ENCODE measurements around the gene TPD52L2.

Gene TPD52L2

GRCh38 chr20:63884506-63885263, 19.6 kb downstream of the TPD52L2 start:
- no peak for DNase-seq
- 94% methylated on average over 10 of the region's 21 CpGs for WGBS (ENCODE audit: insufficient coverage)
- Histone ChIP-seq H3K4me1 (ENCODE audit: control extremely low read depth in 1 of 4, control insufficient read depth in 4 of 4, insufficient read depth in 4 of 4, low read length in 3 of 4) (no peaks in the 10 kb centered on the region), H3K27me3 (replicated peaks in 2 of 5; ENCODE audit: control insufficient read depth in 4 of 5, insufficient read depth in 5 of 5, low read length in 4 of 5) (no peaks in the 10 kb centered on the region), H3K27ac (ENCODE audit: insufficient read depth in 1 of 2, low read depth in 1 of 2, low read length in 2 of 2, poor library complexity in 1 of 2, severe bottlenecking in 2 of 2) (no peak overlapping the region), H3K36me3 (ENCODE audit: control insufficient read depth in 4 of 4, insufficient read depth in 4 of 4, low read length in 3 of 4) (peaks cover 15 to 75% (median 55%) of the 10 kb centered on the region in 4 experiments), H3K9me3 (ENCODE audit: control extremely low read depth in 1 of 5, control insufficient read depth in 4 of 5, insufficient read depth in 2 of 5, low read depth in 1 of 5, low read length in 4 of 5) (no peaks in the 10 kb centered on the region), H3K4me3 (ENCODE audit: control insufficient read depth in 1 of 7, extremely low read depth in 1 of 7, insufficient read depth in 4 of 7, low read depth in 2 of 7, low read length in 6 of 7) (no peak overlapping the region)
- ChIA-PET POLR2A (no interaction called here), CTCF (interaction anchor here (0.6 to 1.7 kb wide), 2 partner anchors 13 to 158 kb away, joined by 3 read pairs; no protein-coding TSS in a partner anchor)

- ChIA-PET CTCF (interaction anchor here (0.6 kb wide), 1 partner anchor 158 kb away, joined by 3 read pairs; no protein-coding TSS in a partner anchor), POLR2A (no interaction called here)
- Histone ChIP-seq H3K4me3 (ENCODE audit: control insufficient read depth in 1 of 7, extremely low read depth in 1 of 7, insufficient read depth in 4 of 7, low read depth in 2 of 7, low read length in 6 of 7) (no peak overlapping the region), H3K36me3 (ENCODE audit: control insufficient read depth in 4 of 4, insufficient read depth in 4 of 4, low read length in 3 of 4) (peaks cover 18 to 83% (median 61%) of the 10 kb centered on the region in 4 experiments), H3K27ac (ENCODE audit: insufficient read depth in 1 of 2, low read depth in 1 of 2, low read length in 2 of 2, poor library complexity in 1 of 2, severe bottlenecking in 2 of 2) (no peak overlapping the region), H3K4me1 (ENCODE audit: control extremely low read depth in 1 of 4, control insufficient read depth in 4 of 4, insufficient read depth in 4 of 4, low read length in 3 of 4) (no peaks in the 10 kb centered on the region), H3K9me3 (ENCODE audit: control extremely low read depth in 1 of 5, control insufficient read depth in 4 of 5, insufficient read depth in 2 of 5, low read depth in 1 of 5, low read length in 4 of 5) (no peaks in the 10 kb centered on the region), H3K27me3 (replicated peaks in 2 of 5; ENCODE audit: control insufficient read depth in 4 of 5, insufficient read depth in 5 of 5, low read length in 4 of 5) (no peaks in the 10 kb centered on the region)
- no peak for DNase-seq
- WGBS (ENCODE audit: insufficient coverage), result 94% methylated on average over 27 of the region's 27 CpGs
Observed at GRCh38 chr20:63885264-63886053, 20.4 kb downstream of the TPD52L2 start.

DNA sequence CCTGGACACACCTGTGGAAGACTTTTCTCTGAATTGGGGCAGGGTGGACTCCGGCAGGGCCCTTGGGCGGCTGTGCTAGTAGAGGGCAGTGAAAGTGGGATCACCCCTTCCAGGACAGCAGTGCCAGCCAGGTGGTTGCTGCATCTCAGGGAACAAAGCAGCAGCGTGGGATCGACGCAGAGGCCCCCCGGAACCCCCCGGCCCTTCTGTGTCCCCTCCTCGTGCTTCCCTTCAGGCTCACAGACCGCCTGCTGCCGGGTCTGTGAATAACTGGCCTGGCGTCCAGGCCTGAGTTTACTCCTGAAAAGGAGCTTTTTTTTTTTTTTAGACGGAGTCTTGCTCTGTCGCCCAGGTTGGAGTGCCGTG, 21.0 kb downstream of the TPD52L2 start:
- Histone ChIP-seq H3K4me3 (ENCODE audit: control insufficient read depth in 1 of 7, extremely low read depth in 1 of 7, insufficient read depth in 4 of 7, low read depth in 2 of 7, low read length in 6 of 7) (no peak overlapping the region), H3K9me3 (ENCODE audit: control extremely low read depth in 1 of 5, control insufficient read depth in 4 of 5, insufficient read depth in 2 of 5, low read depth in 1 of 5, low read length in 4 of 5) (no peaks in the 10 kb centered on the region), H3K36me3 (ENCODE audit: control insufficient read depth in 4 of 4, insufficient read depth in 4 of 4, low read length in 3 of 4) (peaks cover 18 to 89% (median 67%) of the 10 kb centered on the region in 4 experiments), H3K27ac (ENCODE audit: insufficient read depth in 1 of 2, low read depth in 1 of 2, low read length in 2 of 2, poor library complexity in 1 of 2, severe bottlenecking in 2 of 2) (no peak overlapping the region), H3K4me1 (ENCODE audit: control extremely low read depth in 1 of 4, control insufficient read depth in 4 of 4, insufficient read depth in 4 of 4, low read length in 3 of 4) (no peaks in the 10 kb centered on the region), H3K27me3 (replicated peaks in 2 of 5; ENCODE audit: control insufficient read depth in 4 of 5, insufficient read depth in 5 of 5, low read length in 4 of 5) (no peaks in the 10 kb centered on the region)
- WGBS (ENCODE audit: insufficient coverage), result 99% methylated on average over 10 of the region's 14 CpGs
- DNase-seq, result no peak
- CTCF ChIA-PET, result no interaction called here
- POLR2A ChIA-PET, result no interaction called here

DNA sequence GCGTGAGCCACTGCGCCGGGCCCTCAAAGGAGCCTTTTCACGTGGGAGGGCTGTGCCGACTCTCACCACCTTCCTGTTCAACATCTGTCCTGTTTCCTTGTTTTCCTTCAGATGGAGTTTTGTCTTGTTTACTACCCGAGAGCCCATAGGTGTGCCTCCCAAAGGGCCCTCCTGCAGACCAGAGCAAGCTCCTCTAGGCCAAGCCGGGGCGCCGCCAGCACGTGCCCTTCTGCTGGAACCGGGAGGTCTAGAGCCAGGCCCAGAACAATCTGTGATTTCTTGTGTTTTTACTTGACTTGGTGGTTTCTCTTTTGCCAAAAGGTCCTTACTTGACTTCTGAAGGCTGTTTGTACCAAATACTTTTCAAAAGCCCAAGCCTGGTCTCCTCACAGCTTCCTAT, 21.9 kb downstream of the TPD52L2 start:
- Histone ChIP-seq H3K4me1 (ENCODE audit: control extremely low read depth in 1 of 4, control insufficient read depth in 4 of 4, insufficient read depth in 4 of 4, low read length in 3 of 4) (no peaks in the 10 kb centered on the region), H3K4me3 (ENCODE audit: control insufficient read depth in 1 of 7, extremely low read depth in 1 of 7, insufficient read depth in 4 of 7, low read depth in 2 of 7, low read length in 6 of 7) (no peak overlapping the region), H3K36me3 (ENCODE audit: control insufficient read depth in 4 of 4, insufficient read depth in 4 of 4, low read length in 3 of 4) (peaks cover 15 to 88% (median 72%) of the 10 kb centered on the region in 4 experiments), H3K27me3 (replicated peaks in 2 of 5; ENCODE audit: control insufficient read depth in 4 of 5, insufficient read depth in 5 of 5, low read length in 4 of 5) (no peaks in the 10 kb centered on the region), H3K27ac (ENCODE audit: insufficient read depth in 1 of 2, low read depth in 1 of 2, low read length in 2 of 2, poor library complexity in 1 of 2, severe bottlenecking in 2 of 2) (no peak overlapping the region), H3K9me3 (ENCODE audit: control extremely low read depth in 1 of 5, control insufficient read depth in 4 of 5, insufficient read depth in 2 of 5, low read depth in 1 of 5, low read length in 4 of 5) (no peaks in the 10 kb centered on the region)
- WGBS (ENCODE audit: insufficient coverage), result 97% methylated on average over 11 of the region's 11 CpGs
- ChIA-PET POLR2A (interaction anchor here (0.5 kb wide), 1 partner anchor 127 kb away, joined by 5 read pairs; no protein-coding TSS in a partner anchor), CTCF (no interaction called here)
- no peak for DNase-seq

DNA sequence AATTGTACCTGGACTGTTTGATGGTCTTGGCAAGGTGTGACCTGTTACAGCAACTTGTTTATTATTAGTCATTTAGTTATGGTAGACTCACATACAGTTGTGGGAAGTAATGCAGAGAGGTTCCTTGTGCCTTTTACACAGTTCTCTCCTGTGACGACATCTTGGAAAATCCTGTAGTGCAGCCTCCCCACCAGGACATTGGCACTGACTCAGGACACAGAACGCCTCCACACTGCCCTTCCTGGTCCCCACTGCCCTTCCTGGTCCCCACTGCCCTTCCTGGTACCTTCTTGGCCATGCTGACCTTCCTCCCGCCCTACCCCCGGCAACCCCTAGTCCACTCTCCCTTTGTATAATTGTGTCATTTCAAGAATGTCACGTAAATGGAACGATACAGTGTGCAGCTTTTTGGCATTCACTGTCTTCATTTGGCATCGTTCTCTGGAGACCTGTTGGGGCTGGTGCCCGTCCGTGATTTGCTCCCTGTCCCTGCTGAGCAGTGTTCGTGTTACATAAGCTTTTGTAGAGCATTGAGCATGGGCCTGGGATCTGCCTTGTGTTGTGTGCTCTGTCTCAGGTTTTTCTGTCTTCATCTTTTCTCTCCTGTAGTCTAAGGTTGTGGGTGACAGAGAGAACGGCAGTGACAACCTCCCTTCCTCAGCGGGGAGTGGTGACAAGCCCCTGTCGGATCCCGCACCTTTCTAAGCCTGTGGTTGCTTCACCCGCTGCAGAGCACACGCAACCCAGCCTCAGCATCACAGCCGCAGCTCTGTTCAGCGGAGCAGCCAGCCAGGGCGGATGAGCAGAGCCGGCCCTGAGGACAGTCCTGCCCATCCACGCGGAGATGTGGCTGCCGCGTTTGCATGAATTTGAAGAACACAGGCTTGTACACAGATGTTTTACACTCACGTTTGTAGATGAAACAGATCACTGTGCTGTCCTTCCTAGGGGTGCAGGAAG, 24.5 kb downstream of the TPD52L2 start:
- ChIA-PET CTCF (interaction anchor here (1.1 kb wide), 1 partner anchor 24 kb away, joined by 4 read pairs; the partner anchor contains the start of gene TPD52L2), POLR2A (no interaction called here)
- DNase-seq, result no peak
- H3K27me3 ChIP-seq (replicated peaks in 2 of 5; ENCODE audit: control insufficient read depth in 4 of 5, insufficient read depth in 5 of 5, low read length in 4 of 5), result no peaks in the 10 kb centered on the region
- H3K4me1 ChIP-seq (ENCODE audit: control extremely low read depth in 1 of 4, control insufficient read depth in 4 of 4, insufficient read depth in 4 of 4, low read length in 3 of 4), result peaks cover 0 to 8% (median 5%) of the 10 kb centered on the region in 4 experiments
- no peak overlapping the region for H3K4me3 ChIP-seq (ENCODE audit: control insufficient read depth in 1 of 7, extremely low read depth in 1 of 7, insufficient read depth in 4 of 7, low read depth in 2 of 7, low read length in 6 of 7)
- H3K9me3 ChIP-seq (ENCODE audit: control extremely low read depth in 1 of 5, control insufficient read depth in 4 of 5, insufficient read depth in 2 of 5, low read depth in 1 of 5, low read length in 4 of 5), result no peaks in the 10 kb centered on the region
- peaks cover 9 to 66% (median 54%) of the 10 kb centered on the region in 4 experiments for H3K36me3 ChIP-seq (ENCODE audit: control insufficient read depth in 4 of 4, insufficient read depth in 4 of 4, low read length in 3 of 4)
- WGBS (ENCODE audit: insufficient coverage), result 97% methylated on average over 21 of the region's 25 CpGs
- no peak overlapping the region for H3K27ac ChIP-seq (ENCODE audit: insufficient read depth in 1 of 2, low read depth in 1 of 2, low read length in 2 of 2, poor library complexity in 1 of 2, severe bottlenecking in 2 of 2)

DNA sequence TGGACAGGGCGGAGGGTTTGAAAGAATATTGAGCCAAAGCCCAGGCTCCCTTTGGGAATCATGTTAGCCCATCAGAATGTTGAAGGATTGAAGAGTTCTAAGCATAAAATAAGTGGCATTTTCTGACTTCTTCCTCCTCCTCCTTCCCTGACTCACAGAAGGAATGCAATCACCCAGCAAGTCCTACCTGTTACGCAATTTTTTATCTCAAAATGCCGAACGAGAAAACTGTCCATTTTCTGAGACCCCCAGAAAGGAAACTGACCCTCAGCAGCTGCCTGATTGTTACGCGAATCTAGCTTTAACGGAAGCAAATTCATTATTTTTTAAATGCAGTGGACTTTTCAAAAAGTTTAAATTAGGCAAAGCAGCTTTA, 25.1 kb downstream of the TPD52L2 start:
- peaks cover 0 to 10% (median 7%) of the 10 kb centered on the region in 4 experiments for H3K4me1 ChIP-seq (ENCODE audit: control extremely low read depth in 1 of 4, control insufficient read depth in 4 of 4, insufficient read depth in 4 of 4, low read length in 3 of 4)
- 100% methylated on average over 6 of the region's 7 CpGs for WGBS (ENCODE audit: insufficient coverage)
- no peak overlapping the region for H3K27ac ChIP-seq (ENCODE audit: insufficient read depth in 1 of 2, low read depth in 1 of 2, low read length in 2 of 2, poor library complexity in 1 of 2, severe bottlenecking in 2 of 2)
- no peak for DNase-seq
- H3K36me3 ChIP-seq (ENCODE audit: control insufficient read depth in 4 of 4, insufficient read depth in 4 of 4, low read length in 3 of 4), result peaks cover 9 to 60% (median 49%) of the 10 kb centered on the region in 4 experiments
- ChIA-PET CTCF (interaction anchor here (1.1 to 1.2 kb wide), 2 partner anchors 15 to 25 kb away, joined by 3 to 4 read pairs; partner anchors contain the start of gene TPD52L2), POLR2A (no interaction called here)
- no peak overlapping the region for H3K4me3 ChIP-seq (ENCODE audit: control insufficient read depth in 1 of 7, extremely low read depth in 1 of 7, insufficient read depth in 4 of 7, low read depth in 2 of 7, low read length in 6 of 7)
- no peaks in the 10 kb centered on the region for H3K27me3 ChIP-seq (replicated peaks in 2 of 5; ENCODE audit: control insufficient read depth in 4 of 5, insufficient read depth in 5 of 5, low read length in 4 of 5)
- no peaks in the 10 kb centered on the region for H3K9me3 ChIP-seq (ENCODE audit: control extremely low read depth in 1 of 5, control insufficient read depth in 4 of 5, insufficient read depth in 2 of 5, low read depth in 1 of 5, low read length in 4 of 5)

All from common myeloid progenitor, CD34-positive (primary cell).